Upper lobe of left lung (tissue), 6 donors: Measurements from ENCODE around the gene STEEP1. TPM values are rescaled to one million over a fixed set of nuclear protein-coding genes. Genes with fewer than 3 reads are reported as not detected.

Source experiments
- total RNA-seq, 6 donors: library from RNA; depleted of rRNA in 4 of 6; stranded (reverse); fragments of >200 nt in 4 of 6; gene quantifications; one replicate each; pipeline versions ENCODE4 v1.1.0 to v1.2.1, GENCODE V29; 2016 to 2021
- donor health status: DM: no; HTN: no; CAD: no; lungs with moderate emphysema.
- donor health status: DM: no; HTN: yes; CAD: no; lungs with severe emphysema.

STEEP1 gene
- total RNA-seq, 6 donors from 2014 or later = 22.1 to 55.5 (median 26.8) TPM

Other genes with a start within 250 kb of the STEEP1 start
- gene SLC25A43, start 166.1 kb downstream of the STEEP1 start, total RNA-seq = 10 to 100 TPM; 11.2 to 27.8 (median 15.8) TPM
- gene SLC25A5, start 97.0 kb downstream of the STEEP1 start, total RNA-seq = 100 to 1,000 TPM; 180 to 494 (median 325) TPM
- 10 to 100 TPM; 15.0 to 48.6 (median 40.8) TPM for gene UBE2A, start 9.2 kb upstream of the STEEP1 start, total RNA-seq
- gene NKRF, start 41.0 kb upstream of the STEEP1 start, total RNA-seq = 10 to 100 TPM in 1 of 6 donors, 1 to 10 TPM in 5; 3.9 to 10.5 (median 7.0) TPM
- gene SEPTIN6, start 127.8 kb upstream of the STEEP1 start, total RNA-seq = 10 to 100 TPM; 12.3 to 27.2 (median 21.4) TPM
- 10 to 100 TPM in 1 of 6 donors, 1 to 10 TPM in 5; 3.2 to 11.6 (median 4.1) TPM for gene SOWAHD, start 193.2 kb upstream of the STEEP1 start, total RNA-seq
- gene RPL39, start 226.2 kb upstream of the STEEP1 start, total RNA-seq = 1,000 to 10,000 TPM in 4 of 6 donors, 100 to 1,000 TPM in 2; 332 to 2,261 (median 1,214) TPM